Dedifferentiated amniotic fluid mesenchymal stem cell (primary cell): ENCODE results near the gene SH3BGRL2.

Experiments used
- DNase-seq: peaks from one replicate; pipeline ENCODE4 v3.0.0-alpha.2; 2016; ENCODE audit errors: extremely low spot score

The SH3BGRL2 gene

GRCh38 chr6:79630883-79631692 is at the start of gene SH3BGRL2:
Gene SH3BGRL2 (plus strand): TSS chr6:79631329. CDS start chr6:79631462, 133 bp downstream.
- peak; percentile 51 for DNase-seq

DNA sequence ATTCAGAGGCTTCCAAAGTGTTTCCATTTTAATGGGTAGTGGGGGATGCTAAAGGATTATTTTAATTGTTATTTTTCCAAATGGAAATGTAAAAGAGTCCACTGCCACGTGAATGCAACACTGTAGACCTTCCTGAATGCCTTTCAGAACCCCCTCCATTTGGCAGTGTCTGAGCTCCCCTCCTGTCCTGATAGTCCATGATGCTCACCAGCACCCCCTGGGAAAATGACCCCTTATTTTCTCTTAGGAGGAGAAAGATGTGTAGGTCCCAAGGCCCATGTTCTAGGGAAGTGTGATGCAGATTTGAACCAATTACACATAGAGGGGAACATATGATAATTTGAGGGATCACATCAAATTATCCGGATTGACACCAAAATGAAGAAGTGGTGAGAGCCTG is 46.8 kb upstream of the SH3BGRL2 start:
- DNase-seq: no peak

GRCh38 chr6:79586548-79586947 is 44.6 kb upstream of the SH3BGRL2 start:
- DNase-seq: no peak

- DNase-seq: no peak
Measured at GRCh38 chr6:79589701-79590100, 41.4 kb upstream of the SH3BGRL2 start.

DNA sequence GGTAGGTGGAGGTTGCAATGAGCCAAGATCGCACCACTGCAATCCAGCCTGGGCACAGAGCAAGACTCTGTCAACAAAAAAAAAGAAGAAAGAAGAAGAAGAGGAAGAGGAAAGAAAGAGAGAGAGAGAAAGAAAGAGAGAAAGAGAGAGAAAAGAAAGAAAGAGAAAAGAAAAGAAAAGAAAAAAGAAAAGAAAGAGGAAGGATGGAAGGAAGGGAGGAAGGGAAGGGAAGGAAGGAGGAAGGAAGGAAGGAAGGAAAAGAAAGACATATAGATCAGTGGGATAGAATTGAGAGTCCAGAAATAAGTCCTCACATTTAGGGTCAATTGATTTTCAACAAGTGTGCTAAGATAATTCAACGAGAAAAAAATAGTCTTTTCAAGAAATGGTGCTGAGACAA is 34.0 kb upstream of the SH3BGRL2 start:
- DNase-seq: no peak

DNA sequence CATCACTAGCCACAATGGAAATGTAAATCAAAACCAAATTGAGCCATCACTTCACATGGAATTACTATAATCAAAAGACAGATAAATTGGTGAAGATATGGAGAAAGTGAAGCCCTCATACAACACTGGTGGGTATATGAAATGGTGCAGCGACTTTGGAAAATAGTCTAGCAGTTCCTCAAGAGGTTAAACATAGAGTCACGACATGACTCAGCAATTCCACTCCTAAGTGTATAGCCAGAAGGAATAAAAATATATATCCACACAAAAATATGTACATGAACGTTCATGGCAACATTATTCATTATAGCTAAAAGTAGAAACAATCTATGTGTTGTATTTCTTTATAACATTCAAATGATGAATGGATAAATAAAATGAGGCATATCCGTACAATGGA is 33.1 kb upstream of the SH3BGRL2 start:
- no peak for DNase-seq

GRCh38 chr6:79599725-79600259 is 31.3 kb upstream of the SH3BGRL2 start:
- DNase-seq: no peak

DNA sequence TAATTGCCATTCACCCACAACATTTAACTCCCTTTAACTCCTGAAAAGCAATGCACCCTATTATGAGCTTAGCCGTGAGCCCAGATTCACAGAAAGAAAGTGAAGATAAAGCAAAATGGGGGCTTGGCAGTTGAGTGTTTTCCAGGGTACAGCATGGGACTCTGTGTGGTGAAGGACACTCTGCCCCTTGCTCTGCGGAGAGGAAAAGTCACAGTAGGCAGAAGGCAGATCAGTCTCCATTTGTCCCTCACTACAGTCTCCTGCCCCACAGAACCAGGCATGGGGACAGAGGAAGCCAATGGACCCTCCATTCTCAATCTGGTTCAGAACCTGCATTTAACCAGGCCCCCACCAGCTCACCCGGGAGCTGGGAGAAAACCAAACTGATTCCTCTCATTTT is 30.8 kb upstream of the SH3BGRL2 start:
- DNase-seq: no peak

DNA sequence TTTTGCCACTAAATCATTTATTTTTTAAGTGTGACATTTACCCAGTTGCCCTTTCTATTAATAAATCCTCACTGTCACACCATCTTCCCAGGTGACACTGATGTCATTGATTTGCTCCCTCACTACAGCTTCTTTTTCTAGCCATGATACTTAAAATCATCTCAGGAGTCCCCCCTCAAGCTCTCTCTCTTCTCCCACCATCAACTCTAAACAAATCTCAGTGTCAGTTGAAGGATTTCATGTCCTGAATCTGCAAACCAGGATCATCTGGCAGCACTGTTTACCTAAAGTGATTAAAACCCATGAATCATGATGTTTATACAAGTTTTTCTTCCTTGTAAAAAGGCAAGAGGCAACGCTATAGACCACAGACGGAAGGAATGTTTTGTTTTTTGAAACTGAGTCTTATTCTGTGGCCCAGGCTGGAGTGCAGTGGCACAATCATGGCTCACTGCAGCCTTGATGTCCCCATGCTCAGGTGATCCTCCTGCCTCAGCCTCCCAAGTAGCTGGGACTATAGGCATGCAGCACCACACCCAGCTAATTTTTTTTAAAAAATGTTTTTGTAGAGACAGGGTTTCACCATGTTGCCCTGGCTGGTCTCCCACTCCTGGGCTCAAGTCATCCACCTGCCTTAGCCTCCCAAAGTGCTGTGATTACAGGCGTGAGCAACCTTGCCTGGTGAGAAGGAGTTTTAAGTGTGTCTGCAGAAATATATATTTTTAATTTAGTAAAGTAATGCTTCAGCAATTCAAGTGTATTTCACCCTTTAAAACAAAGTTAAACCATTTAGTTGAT is 30.1 kb upstream of the SH3BGRL2 start:
- DNase-seq: peak; percentile 62

- DNase-seq: no peak
Measured at GRCh38 chr6:79602859-79603258, 28.3 kb upstream of the SH3BGRL2 start.

DNA sequence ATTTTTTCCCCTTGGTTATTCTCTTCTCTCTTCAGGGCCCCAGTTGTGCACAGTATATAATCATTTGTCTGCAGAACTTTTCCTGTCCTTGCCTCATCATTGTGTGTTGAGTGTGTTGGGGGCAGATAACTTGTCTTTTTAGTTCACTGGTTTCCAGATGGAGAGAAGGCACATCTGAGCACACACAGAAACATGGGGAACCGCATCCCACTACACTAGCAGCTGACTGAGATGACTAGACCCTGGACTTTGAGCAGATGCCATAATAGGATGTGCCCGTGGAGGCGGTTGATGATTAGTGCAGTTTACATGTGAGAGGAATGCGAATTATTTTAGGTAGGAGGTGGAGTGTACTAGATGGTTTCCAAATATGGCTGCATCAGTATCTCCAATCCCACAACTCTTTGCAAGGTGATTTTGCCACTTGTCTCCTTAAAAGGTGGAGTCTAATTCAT is 26.5 kb upstream of the SH3BGRL2 start:
- DNase-seq: no peak

GRCh38 chr6:79605061-79605460 is 26.1 kb upstream of the SH3BGRL2 start:
- DNase-seq: no peak

DNA sequence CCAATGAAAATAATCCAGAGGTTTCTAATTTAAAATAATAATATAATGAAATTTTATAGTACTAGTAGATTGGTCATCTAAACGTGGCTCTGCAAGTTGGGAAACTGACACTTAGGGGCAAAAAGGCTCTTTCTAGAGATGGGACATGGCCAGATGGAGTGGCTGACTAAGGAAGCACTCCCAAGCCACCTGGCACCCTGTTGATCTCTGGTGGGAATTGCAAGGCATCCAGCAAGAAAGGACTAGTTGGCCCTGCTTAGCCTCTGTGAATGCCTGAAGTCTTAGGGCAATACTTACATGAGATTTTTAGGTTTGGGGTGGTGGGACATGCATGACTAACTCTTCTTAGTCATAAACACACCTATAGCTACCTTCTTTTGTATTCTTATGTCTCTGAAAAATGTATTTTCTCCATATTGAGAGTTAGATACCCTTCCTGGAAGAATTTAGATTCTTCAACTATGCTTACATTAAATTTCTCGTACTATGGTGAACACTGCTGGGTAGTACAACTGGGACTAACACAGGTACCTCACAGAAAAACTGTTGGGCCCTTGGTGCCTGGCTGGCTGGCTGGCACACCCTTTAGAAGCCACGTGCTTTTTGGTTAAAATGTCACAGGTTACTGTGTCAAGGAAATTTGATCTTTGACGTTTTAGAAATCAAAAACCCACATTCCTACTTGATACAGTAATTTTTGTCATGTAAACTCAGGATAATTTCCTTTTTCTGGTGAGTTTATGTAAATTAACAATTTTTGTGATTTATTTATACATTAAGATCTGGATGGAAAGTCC is 25.0 kb upstream of the SH3BGRL2 start:
- DNase-seq: no peak

DNA sequence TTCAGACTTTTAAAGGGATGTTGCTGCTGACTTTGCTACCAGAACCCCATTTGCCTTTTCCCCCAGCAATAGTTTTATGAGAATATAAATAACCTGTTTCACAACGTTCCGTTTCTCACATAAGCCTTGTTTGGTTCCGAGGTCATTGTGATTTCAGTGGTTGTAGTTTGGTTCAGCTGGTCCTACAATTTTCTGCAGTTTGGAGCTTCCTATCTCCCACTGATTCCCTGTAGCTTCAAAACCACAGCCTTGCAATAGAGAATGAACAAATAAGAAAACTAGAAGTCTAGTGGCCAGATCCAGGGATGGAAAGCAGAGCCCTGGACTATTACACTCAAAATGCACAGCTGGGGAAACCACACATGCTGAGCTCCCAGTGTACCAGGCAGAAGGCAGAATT is 24.1 kb upstream of the SH3BGRL2 start:
- no peak for DNase-seq

GRCh38 chr6:79608334-79609224 is 22.6 kb upstream of the SH3BGRL2 start:
- no peak for DNase-seq

- DNase-seq: no peak
Measured at GRCh38 chr6:79609225-79609595, 21.9 kb upstream of the SH3BGRL2 start.

DNA sequence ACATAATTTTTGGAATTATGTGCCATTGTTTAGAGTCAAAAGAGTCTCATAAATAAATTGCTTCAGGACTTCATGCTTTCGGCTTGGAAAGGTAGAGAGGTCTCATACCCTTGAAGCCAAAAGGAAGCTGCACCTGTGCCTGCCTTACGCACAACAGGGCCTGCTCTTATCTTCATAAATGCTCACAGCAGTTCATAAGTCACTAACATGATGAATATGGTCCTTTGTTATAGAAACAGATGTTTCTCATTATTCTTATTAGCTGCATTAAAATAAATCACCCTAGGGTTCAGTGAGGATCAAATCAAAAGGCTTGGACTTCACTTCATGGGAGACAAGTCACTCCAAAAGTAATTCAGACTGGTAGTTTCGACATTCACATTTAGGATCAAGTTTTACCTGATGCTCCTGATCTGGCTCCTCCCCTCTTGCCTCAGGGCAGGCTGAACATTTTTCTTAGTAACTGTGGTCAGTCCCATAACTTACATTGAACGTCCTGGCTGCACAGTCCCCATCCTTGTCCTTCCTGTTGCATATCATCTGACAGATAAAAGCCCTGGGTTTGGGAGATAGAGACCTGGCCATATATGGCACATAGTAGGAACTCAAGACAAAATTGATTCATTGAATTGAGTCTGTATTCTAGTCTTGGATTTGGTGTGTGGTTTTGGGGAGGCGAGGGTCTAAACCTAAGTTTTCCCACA is 20.7 kb upstream of the SH3BGRL2 start:
- no peak for DNase-seq

- DNase-seq: no peak
Measured at GRCh38 chr6:79612457-79612856, 18.7 kb upstream of the SH3BGRL2 start.

DNA sequence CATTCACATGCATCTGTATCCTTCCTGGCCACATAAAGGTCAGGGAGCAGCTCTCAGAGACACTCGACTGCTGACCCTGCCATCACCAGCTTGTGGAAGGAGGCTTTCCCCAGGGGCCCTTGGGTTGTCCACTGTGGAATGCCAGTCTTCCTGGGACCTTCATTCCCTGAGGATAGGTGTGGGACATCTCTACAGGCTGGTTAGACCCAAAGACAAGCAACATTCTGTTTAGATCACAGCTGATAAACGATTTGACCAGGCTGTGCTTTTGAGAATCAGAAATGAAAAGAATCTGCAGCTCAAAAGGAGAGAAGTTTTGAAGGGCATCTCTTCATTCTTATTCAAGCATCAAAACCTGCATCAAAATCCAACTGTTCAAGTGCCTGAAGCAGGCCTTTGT is 18.2 kb upstream of the SH3BGRL2 start:
- DNase-seq: no peak

GRCh38 chr6:79613912-79614311 is 17.2 kb upstream of the SH3BGRL2 start:
- DNase-seq: no peak
